GM18505 (cell line): ENCODE measurements around the gene ATG16L1.

Experiments used
- ATAC-seq: cut with Tn5 transposase; IDR thresholded peaks from one replicate; pipeline ENCODE4 v1.9.1; 2021; ENCODE audit not compliant: unreplicated experiment
- POLR2A ChIP-seq: IDR thresholded peaks from 4 replicates; pipeline ENCODE4 v1.6.1; 2011; ENCODE audit warnings: borderline replicate concordance; ENCODE audit not compliant: insufficient read depth, insufficient read length; ENCODE audit errors: extremely low read depth

ATG16L1 gene

DNA sequence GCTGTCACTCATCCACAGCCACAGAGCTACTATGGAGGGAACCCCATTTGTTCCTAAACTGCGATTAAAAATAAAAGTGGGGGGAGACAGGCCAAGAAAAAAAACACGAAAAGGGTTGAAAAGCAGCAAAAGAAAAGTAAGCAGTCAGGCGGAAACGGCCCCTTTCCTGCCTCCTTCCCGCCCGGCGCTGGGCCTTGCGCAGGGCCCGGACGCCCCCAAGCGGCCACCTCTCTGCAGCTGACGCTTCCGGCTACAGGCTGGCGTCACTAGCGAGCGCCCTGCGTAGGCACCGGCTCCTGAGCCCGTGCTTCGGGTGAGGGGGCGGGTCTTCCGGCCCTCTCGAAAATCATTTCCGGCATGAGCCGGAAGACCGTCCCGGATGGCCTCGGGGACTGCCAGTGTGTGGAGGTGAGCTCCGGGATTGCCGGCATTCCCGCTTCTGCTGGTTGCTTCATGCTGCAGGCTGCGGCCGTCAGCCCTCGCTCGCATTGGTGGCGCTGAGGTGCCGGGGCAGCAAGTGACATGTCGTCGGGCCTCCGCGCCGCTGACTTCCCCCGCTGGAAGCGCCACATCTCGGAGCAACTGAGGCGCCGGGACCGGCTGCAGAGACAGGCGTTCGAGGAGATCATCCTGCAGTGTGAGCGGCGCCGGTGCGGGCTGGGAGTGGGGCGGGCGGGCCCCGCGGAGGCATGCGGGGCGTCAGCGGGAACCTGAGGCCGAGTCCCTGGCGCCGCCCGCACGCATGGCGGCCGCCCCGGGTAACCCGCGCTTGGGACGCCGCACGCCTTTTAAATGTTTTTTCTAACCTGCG, at the start of gene ATG16L1:
Gene ATG16L1 (plus strand): TSS at position 368 of the 811 bp plus-strand sequence. CDS start 155 bp downstream, at position 523.
- peak; percentile 90 for TF ChIP-seq POLR2A
- ATAC-seq = peak; percentile 95

DNA sequence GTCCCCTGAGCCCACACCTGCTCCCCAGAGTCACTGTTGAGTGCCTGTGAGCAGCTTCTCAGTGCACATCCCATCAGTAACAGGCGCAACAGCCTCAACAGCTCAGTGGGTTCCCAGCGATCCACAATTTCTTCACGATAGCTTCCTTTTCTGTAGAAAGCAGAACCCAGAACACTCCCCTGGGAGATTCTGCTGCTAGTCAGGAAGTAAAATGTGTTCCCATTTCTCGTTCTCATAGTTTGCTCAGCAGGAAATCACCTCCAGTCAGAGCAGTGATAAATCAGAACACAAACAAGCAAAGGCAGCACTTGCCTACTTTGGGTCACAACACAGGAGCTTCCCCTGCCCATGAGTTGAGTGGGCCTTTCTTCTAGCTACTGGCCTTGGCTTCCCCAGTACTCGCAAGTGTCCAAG, 48.9 kb upstream of the ATG16L1 start:
- no peak for TF ChIP-seq POLR2A
- ATAC-seq = no peak

DNA sequence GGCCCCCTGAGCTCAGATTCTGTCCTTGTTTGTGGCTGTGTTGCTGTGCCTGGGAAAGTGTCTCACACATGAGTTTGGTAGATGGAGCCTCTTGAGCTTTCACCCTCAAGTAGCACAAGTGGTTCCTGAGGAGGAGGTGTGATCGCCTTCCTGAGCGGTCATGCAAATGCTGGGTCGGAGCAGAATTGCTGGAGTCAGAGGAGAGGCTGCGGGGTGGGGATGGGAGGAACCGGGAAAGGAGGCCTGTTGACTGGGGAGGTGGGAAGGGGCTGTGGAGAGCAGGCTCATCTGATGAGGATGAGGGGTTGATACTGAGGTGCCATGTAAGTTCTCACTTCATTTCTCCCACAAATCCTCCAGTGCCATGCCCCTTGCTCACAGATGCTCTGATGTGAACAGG, 48.4 kb upstream of the ATG16L1 start:
- no peak for TF ChIP-seq POLR2A
- ATAC-seq = no peak

DNA sequence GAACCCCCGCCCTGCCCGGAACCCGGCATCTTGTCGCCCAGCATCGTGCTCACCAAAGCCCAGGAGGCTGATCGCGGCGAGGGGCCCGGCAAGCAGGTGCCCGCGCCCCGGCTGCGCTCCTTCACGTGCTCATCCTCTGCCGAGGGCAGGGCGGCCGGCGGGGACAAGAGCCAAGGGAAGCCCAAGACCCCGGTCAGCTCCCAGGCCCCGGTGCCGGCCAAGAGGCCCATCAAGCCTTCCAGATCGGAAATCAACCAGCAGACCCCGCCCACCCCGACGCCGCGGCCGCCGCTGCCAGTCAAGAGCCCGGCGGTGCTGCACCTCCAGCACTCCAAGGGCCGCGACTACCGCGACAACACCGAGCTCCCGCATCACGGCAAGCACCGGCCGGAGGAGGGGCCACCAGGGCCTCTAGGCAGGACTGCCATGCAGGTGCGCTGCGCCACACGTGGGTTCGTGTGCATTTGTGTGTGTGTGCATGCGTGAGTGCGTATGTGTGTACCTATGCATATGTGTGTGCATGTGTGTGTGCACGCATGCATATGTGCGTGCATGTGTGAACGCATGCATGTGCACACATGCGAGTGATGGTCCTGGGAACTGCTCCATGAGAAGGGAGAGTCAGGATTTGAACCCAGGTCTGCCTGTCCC, 47.1 kb upstream of the ATG16L1 start:
- no peak for TF ChIP-seq POLR2A
- no peak for ATAC-seq

DNA sequence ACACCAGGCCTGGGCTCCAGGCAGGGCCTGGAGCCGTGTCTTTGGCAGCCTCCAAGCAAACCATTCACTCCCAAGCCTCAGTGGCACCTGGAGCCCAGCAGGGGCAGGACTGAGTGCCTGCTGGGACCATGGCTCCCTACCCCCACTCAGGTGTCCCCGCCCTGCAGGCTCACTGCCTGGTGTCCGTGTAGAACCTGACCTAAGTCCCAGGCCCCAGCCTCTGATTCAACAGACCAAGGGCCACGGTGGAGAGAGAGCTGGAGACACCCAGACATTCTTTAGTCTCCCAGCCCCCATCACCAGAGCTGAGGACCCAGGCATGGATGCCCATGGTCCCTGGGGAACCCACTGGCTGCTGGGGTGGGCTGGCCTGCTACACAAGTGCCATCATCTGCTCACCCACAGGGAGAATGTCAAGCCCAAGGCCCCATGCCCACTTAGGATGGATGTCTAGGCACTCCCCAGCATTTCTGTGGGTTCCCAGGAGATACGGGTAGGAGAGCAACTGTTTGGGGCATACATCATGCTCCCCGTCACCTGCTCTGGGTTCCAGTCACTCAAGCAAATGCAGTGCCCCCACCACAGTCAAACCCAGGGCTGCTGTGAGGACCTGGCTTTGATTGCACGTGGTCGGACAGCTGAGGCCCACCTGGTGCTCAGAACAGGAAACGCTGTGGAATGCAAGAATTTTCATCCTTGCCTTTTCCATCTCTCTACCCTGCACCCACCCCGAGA, 42.9 kb upstream of the ATG16L1 start:
- ATAC-seq = no peak
- peak; percentile 25 for TF ChIP-seq POLR2A

DNA sequence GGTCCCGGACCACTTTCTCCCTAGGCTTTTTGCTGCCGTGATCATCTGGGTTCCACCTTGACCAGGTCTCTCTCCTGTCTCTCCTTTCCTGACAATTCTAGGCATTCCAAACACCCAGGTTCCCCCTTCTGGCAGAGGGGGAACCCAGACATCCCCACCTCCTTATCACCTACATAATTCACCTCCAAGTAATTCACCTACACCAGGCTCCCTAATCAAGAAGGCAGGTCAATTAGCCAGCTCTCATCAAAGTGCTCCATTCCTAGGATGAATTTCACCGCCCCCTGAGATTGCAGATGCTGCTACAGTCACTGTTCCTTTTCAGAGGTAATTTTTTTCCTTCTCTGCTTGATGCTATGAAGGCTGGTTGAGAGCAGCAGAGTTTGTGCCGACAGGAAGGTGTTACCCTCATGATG, 42.3 kb upstream of the ATG16L1 start:
- TF ChIP-seq POLR2A = no peak
- no peak for ATAC-seq

DNA sequence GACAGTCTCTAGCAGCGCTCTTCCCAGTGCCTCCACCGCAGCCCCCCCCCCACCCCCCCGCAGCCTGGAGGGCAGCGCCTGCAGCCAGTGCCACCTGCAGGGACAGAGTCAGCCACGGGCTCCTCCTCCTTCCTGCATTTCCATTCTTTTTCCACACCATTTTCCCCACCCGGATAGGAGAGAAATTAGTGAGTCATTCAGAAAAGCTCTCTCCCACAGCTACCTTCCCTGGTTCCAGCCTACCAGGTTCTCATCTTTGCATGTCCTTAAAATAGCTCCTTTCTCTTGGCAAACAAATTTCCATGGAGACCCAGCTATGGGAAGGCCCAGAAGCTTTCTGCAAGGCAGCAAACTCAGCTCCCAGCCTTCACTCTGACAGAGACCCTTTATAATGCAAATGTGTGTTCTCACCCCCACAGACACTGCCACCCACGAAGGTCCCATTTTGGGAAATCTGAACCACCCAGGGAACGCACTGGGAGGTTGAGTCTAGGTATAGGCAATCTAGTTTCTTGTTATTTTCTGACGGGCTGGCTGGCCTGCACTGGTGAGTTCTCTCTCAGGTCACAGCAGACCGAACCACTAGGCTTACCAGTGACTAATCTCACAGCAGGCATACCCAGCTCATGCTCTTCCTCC, 41.8 kb upstream of the ATG16L1 start:
- ATAC-seq = no peak
- no peak for TF ChIP-seq POLR2A

DNA sequence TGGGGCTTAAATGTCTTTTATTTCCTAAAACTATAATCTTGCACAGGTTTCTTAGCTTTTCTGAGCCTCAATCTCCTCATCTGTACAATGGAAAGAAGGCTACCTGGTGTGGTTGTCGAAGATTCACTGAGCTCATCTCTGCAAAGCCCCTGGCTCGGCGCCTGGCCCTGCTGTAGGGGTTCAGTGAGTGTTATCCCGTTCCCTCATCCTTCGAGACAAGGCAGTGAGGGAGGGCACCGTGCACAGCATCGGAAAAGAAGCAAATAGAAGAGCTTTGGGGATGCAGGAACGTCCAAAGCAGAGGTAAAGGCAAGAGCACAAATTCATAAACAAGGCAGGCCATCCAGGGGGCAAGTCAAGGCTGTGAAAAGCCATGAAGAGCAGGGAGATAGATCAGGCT, 41.2 kb upstream of the ATG16L1 start:
- ATAC-seq = no peak
- no peak for TF ChIP-seq POLR2A

DNA sequence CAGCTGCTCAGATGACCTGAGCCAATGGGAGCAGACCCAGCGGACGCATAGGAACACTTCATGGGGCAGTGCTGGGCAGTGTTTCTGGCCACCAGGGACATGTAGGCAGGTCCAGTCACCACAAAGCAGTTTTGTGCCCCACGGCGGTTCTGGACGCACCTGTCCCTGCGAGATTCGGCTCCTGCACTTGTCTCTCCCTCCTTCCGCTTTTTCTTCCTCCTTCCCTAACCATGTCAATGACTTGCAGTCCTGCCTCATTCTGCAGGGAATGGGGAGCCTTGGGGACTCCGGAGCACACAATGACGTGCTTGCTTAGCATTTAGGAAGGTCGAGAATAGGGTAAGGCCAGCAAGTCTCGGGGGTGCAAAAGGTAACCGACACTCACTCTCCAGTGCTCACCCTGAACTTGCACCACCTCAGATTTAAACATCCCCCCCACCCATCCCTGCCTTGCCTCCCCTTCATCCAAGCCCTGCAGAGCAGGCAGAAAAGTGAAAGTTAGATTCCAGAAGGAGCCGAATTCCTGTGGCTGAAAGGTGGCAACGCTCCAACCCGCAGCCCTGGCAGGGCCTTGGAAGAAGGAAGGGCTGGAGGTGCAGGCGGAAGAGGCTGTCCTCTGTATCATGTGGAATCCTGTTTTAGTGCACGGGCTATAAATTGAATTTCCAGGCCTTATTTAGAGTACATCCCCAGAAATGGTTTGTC, 40.5 kb upstream of the ATG16L1 start:
- ATAC-seq = no peak
- TF ChIP-seq POLR2A = no peak

DNA sequence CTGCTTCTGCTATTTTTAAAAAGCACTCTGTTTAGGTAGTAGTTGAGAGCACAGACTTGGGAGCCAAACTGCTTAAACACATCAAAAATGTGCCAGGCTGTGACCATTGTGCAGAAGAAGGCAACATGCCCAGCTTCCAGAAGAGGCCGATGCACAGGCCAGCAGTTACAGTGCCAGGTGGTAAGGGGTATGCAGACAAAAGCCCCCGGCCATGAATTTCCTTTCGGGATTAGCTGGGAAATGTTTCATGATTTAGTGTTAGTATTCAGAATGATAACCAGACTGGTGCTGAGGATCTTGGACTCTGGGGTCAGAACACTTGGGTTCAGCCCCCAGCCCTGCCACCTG, 40.0 kb upstream of the ATG16L1 start:
- ATAC-seq = no peak
- TF ChIP-seq POLR2A = no peak

DNA sequence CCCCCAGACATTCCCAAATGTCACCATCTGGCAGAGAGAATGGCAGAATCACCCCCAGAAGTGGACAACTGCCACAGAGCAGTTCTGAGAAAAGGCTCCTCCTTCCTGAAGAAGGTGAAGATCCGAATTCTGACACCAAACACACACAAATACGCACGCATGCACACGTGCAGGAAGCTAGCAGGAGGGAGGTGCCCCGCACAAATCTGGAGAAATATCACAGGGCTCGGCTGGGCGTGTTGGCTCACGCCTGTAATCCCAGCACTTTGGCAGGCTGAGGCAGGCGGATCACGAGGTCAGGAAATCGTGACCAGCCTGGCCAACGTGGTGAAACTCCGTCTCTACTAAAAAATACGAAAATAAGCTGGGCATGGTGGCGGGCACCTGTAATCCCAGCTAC, 38.5 kb upstream of the ATG16L1 start:
- ATAC-seq = no peak
- TF ChIP-seq POLR2A = no peak

DNA sequence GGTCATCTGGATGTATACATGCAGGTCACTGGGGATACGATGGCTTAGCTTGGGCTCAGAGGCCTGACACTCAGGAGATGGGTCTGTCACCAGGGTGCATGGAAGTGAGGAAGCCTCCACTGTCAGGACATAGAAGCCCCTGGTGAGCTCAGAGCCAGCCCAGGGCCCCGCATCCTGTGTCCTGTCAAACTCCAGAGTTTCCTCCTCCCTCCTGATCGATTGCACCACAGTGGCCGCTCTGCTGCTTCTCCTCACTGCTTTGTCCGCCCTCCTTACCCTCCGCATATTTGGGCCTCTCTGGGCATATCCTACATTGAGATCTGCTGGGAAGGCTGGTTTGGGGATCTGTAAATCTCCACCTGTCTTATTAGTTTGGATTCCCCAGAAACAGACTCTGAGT, 37.5 kb upstream of the ATG16L1 start:
- ATAC-seq = no peak
- TF ChIP-seq POLR2A = no peak
